HG02610 (cell line): ENCODE measurements around the gene XPNPEP3.

ENCODE experiments used
- ATAC-seq: cut with Tn5 transposase; IDR thresholded peaks from one replicate; pipeline ENCODE4 v1.9.1; 2021; ENCODE audit warnings: mild to moderate bottlenecking, moderate library complexity; ENCODE audit not compliant: unreplicated experiment

Gene XPNPEP3

DNA sequence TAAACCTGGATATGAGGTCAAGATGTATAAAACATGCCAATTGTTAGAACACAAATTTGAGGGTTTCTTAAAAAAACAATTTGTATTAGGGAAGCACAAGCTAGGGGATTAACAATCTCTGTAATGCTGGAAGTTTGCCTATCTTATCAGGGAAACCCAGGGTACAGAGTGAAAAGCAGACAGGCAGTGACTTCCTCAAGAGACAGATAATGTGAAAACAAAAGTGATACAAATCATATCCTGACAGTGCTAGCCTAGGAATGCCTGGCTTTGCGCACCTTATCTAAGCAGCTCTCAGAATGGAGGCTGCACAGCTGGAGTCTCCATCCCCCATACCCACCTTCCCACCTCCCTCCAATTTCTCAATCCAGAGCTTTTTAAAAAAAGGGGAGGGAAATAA is 71.7 kb downstream of the XPNPEP3 start:
- no peak for ATAC-seq

DNA sequence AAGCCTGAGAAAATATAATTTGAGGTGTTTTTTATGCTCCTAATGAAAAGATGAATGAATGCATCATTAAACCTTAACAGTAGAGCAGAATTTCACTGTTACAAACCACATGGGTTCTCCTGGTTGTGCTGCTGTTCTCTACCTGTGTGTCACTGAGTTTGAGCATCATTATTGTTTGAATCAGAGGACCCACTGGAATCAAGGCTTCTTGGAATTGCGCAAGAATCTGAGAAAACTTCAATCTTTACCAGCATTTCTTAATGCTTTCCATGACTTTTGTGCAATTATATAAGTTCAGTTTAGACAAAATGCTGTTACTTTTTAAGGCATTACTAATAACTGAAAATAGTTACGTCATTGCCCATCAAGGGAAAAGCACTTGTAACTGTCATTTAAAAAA is 75.4 kb downstream of the XPNPEP3 start:
- no peak for ATAC-seq

DNA sequence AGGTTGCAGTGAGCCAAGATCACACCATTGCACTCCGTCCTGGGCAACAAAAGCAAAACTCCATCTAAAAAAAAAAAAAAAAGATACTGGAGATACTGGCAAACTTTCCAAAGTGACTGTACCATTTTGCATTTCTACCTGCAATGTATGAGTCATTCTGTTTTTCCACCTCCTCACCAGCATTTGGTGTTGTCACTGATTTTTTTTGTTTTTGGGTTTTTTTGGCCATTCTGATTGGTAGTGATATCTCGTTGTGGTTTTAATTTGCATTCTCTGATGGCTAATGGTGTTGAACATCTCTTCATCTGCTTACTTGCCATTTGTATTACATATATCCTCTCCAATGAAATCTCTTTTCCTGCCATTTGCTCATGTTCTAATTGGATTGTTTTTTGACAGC is 82.3 kb downstream of the XPNPEP3 start:
- no peak for ATAC-seq

DNA sequence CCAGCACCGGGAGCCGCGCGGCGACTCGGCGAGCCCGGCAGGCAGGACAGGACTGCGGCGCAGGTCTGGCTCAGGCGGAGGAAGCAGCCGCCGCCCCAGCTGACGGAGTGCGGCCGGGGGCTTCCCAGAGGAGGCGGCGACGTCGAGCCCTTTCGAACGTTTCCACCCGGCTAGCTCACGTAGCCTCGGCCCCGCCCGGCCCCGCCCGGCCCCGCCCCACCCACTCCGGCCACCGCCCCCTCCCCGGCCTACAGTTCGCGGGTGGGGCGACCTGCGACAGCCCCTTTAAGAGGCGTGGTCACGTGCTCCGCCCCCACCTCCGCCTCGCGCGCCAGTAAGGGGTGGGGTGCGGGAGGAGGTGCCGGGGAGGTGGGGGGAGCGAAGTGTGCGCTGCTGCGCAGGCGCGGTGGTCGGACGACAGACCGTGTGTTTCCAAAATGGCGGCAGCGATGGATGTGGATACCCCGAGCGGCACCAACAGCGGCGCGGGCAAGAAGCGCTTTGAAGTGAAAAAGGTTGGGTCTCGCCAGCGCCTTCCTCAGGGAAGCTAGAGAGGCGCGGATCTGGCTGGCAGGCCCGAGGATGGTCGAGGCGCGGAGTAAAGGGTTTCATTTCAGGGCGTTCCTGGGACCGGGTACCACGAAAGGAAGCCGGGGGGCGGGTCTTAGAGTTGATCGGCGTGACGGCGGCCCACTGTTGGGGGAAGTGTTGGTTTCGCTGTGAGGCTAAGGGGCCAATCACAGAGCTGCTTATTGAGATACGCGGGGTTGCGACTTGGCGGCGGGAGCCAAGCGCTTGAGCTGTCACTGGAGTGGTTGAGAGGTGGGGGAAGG is 94.2 kb downstream of the XPNPEP3 start, which contains the start of gene RBX1:
Gene RBX1, plus strand, starts transcription at position 417 of the 833 bp plus-strand sequence. Its CDS starts 21 bp downstream, at position 438.
- ATAC-seq: peak; percentile 74

DNA sequence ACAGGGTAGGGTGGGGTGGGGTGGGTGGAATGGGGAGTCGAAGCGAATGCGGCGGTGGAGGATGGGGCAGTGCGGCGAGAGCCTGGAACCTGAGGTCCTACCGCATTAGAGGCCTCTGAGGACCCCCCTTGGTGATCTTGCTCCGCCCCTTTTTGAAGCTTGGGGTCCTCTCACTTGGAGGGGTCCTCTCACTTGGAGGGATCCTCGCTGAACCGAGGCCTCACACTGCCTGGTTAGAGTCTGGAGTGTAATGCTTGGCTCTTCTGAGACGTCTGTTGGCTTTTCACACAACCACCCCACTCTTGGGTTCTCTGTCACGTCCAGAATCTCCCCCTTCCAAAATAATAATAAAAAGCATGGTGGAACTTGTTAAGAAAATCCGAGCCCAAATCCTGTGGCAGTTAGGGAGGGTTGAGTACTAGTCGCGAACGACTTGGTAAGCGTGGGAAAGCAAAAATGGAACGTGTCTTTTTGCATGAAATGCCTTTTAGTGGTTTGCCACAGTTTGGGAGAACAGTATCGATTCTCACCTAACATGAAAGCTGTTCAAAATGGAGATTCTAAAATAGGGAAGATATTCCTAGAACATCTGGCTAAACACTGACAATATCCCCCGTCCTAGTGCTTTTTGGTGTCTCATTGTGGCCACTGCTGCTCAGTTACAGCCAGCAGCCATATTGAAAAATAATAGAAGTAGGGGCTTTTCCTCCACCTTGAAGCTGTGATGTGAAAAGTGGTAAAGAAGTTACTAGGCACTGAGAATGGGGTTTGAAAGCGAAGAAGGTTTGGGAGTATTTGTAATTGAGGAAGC is 95.1 kb downstream of the XPNPEP3 start:
- ATAC-seq: no peak

DNA sequence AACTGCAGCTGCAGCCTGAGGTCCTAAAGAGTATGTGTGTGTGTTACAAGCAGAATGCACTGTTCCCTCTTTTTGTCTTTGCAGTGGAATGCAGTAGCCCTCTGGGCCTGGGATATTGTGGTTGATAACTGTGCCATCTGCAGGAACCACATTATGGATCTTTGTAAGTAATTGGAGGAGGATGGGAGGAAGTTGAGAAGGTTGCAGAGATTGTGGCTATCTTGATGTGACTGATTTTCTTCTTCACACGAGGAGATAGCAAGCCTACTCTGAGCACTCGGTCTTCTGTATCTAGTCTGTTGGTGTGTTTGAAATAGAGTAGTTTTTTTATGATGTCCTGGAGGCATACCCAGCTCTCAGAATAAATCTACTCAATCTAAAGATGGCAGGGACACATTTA is 96.5 kb downstream of the XPNPEP3 start:
- ATAC-seq: no peak

DNA sequence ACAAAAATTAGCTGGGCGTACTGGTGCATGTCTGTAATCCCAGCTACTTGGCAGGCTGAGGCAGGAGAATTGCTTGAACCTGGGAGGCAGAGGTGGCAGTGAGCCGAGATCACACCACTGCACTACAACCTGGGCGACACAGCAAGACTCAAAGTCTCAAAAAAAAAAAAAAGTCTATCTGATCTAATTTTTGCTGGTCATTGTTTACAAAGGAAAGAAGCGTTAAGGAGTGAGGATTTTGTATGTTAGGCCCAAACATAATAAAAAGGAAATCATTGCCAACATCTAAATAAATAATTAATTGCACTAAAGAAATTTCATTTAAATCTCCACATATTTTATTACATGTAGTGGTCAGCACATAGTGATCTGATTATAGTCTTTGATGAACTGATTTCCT is 97.2 kb downstream of the XPNPEP3 start:
- no peak for ATAC-seq

DNA sequence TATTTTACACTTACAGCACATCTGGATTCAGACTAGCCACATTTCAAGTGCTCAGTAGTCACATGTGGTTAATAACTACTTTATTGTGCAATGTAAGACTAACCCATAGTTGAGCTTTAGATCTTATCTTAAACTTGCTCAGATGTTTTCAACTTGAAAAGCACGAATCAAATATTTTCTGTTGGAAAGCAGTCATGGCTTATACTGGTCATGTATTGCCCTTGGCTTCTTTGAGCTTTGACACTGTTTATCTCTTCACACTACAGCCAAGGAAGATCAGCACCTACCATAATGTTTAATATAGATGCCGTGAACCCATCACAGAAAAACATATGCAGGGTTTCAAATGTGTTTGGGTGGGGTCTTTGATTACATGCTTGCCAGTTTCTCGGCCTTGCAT is 98.6 kb downstream of the XPNPEP3 start:
- no peak for ATAC-seq

DNA sequence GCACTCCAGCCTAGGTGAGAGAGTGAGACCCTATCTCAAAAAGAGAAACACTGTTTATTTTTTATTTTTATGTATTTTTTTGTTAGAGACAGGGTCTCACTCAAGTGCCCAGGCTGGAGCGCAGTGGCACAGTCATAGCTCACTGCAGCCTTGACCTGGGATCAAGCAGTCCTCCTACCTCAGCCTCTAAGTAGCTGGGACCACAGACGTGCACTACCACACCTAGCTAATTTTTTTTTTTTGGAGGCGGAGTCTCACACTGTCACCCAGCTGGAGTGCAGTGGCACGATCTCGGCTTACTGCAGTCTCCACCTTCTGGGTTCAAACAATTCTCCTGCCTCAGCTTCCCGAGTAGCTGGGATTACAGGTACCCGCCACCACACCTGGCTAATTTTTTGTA is 100.7 kb downstream of the XPNPEP3 start:
- no peak for ATAC-seq

DNA sequence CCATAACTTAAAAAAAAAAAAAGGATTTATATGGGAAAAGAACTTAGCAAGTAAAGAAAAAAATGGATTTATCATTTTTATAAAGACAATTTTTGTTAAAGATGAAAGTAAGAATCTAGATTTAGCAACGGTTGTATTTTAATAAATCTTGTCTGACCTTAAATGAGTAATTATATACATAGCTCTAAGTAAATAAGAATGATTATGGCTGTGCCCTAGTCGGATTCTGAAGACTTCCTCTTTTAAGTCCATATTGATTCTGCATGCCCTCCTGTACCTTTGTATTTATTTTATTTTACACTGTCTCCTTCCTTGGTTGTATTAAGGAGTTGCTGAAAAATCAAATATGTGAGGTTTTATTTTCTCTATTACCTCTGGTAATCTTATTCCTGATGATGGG is 101.4 kb downstream of the XPNPEP3 start:
- no peak for ATAC-seq

DNA sequence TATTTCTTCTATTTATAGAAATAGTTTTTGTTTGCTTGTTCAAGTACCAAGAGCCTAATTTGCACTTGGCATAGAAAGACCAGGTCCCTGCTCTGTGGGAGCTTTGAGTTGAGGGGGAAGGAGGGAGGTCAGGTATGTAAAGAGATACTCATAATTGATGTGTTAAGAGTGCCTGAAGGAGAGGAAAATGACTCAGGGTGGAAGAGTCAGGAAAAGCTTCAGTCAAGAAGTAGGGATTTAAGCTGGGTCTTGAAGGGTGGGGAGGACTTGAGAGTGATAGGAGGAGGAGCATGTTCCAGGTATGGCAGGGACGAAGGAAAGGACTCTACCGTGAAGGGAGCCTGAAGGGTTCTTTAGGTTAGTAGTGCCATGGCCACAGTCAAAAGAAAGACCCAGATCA is 103.2 kb downstream of the XPNPEP3 start:
- ATAC-seq: no peak

DNA sequence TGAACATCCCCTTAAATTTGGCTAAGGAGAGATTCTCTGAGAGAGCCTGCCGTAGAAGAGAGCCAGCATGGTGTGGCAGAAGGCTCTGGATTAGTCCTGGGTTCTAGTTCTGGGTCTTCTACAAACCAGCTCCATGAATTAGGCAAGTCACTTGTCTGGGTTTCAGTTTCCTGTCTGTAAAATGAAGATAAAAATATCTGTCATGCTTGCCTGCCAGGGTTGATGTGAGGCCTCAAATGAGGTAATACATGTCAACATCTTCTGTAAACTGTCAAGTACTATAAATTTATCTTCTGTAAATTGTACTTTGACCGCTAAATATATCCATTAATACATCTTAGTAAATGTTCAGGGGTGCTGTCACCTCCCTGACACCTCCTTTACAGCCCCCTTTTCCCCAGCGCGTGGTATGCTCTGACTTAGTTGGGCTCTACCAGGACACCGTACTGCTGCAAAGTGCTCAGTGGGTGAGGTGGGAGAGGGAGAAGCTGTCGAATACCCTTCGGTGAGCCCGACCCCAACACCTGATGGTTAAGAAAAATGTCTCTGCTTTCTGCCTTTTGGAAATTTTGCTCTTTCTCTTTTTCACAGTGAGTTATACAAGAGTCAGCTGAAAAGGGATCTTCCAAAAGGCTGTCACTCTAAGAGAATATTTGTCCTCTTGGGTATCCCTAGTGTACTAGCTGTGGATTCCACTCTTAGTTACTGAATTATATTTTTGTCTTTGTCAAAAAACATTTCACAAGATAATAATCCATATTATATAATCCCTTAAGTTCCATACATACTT is 109.2 kb downstream of the XPNPEP3 start:
- no peak for ATAC-seq

DNA sequence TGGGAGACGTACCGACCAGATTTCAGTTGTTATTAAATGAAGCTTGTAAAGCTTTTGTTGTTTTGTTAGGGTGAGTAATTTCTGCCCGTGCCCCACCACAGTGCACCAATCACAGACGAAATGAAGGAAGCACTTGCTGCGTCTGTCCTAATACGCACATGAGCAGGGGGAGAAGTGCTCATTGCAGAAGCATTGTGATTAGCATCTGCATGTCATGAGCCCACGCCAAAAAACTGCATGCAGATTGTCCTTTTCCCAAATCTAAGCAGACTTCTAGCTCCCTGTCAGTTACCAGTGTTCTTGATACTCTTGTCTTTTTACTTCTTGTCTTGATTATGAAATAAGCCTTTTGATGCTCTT is 109.8 kb downstream of the XPNPEP3 start:
- ATAC-seq: no peak

DNA sequence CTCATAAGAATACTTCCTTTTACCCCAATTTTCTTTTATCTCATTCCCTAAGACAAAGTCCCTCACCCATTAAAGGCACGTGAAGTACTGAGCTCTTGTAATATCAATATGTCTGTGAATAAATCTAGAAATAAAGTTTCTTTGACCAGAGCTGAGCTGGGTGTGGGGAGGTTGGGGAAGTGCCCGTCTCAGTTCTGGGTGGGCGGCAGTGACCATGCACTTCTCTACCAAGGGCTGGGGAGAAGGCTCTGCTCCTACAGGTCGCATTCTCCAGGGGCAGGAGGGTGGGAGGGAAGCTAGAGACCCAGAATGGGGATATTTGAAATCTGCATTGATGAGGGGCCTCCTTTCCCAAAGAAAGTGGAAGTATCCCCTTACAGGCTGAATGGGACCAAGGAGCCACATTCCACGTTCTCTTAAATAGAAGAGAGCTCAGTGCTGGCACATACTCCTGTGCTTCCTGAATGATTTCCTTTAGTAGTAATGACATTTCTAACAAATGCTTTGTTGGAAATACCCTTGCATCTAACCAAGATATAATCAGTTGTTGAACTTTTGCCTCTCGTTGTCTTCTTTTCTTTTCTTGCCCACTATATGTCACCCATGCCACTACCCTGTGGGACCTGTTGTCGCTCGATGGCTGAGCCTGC is 110.3 kb downstream of the XPNPEP3 start:
- ATAC-seq: no peak

DNA sequence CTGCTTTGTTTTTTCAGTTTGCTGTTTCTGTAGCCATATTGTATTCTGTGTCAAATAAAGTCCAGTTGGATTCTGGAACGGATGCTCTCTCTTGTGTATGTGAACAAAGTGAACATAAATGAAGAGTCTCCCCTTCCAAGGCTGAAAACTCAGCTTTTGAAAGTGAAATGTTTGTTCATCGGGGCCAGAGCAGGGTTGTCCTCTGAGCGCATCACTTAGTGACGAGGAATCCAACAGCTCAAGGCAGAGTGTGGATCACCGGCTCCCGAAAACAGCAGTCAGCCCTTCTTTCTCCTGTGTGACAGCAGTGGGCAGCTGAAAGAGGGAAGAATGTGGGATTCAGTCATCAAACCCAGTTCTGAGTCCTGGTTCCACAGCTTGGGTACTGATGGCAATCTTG is 115.6 kb downstream of the XPNPEP3 start:
- no peak for ATAC-seq

DNA sequence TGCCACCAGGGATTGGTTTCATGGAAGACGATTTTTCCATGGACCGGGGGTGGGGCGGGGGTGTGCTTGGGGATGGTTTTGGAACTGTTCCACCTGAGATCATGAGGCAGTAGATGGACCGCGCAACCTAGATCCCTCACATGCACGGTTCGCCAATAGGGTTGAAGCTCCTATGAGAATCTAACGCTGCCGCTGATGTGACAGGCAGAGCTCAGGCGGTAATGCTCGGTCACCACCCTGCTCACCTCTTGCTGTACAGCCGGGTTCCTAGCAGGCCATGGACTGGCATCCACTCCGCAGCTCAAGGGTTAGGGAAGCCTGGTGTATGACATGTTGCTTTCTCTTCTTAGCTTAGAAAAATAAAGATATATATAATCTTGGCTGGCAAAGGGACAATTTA is 116.2 kb downstream of the XPNPEP3 start:
- no peak for ATAC-seq

DNA sequence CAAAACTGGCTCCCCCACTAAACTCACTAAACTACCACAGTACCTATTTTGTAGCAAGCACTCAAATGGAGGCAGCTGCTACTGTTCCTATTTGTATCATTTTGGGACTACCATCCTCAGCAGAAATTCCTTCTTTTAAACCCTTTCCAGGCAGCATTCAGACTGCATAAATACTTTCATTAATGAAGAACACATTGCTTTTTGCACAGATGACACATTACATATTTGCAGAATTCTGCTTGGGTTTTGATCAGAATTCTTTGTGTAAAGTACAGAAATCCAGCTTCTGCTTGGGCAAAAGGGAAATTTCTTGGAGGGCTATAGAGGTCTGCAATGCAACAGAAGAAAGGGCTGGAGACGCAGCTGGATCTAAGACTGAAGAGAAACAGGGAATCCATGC is 118.4 kb downstream of the XPNPEP3 start:
- ATAC-seq: no peak

DNA sequence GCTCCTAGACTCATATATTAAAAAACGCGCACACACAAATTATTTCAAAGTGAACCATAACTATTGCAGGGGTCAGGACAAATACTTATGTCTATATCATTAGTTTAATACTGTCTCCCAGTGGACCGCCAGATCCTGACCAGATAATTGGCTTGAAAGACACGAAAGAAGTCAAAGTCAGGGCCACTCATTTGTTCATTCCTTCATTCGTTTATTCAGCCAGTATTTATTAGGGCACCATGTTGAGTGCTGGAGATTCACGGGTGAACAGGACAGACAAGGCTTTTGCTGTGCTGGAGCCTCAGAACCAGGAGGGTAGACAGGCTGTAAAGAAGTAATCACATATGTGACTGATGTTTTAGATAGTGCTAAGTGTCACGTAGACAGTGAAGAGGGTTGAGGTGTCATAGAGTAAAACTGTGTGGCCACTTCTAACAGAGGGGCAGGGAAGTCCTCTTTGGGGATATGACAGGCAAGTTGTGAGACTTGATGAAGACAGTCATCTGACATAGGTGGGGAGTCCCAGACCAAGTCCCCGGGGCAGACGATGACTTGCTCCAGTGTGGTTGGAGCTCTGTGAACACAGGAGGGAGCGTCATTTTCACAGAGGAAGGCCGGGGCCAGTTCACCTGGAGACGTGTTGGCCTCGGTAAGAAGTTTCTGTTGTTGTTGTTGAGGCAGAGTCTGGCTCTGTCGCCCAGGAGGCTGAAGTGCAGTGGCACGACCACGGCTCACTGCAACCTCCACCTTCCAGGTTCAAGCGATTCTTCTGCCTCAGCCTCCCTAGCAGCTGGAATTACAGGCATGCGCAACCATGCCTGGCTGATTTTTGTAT is 120.1 kb downstream of the XPNPEP3 start:
- no peak for ATAC-seq

DNA sequence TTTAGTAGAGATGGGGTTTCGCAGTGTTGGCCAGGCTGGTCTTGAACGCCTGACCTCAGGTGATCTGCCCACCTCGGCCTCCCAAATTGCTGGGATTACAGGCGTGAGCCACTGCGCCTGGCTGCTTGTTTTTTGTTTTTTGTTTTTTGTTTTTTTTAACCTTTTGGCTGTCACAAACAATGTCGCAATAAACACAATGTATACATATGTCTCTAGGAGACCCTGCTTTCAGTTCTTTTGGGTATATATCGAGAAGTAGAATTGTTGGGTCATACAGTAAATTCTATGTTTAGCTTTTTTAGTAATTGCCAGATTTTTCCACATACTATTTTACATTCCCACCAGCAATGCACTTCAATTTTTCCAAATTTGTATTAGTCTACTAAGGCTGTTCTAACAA is 122.2 kb downstream of the XPNPEP3 start:
- ATAC-seq: no peak

DNA sequence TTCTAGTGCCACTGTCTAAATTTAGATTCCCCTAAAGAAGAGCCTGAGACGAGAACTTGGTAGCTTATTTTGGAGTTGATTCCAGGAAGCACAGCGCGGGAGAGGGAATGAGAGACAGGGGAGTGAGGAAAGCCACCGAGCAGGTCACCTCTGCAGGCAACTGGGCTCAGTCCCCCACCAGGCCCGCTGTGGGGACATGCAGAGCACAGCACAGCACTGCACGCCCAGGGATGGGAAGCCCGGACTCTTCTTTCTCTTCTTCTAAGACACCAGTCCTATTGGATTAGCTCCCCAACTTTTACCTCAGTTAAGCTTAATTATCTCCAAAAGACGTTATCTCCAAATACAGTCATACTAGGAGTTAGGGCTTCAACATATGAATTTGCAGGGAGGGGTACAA is 122.9 kb downstream of the XPNPEP3 start:
- ATAC-seq: no peak
